Activated CD4-positive, alpha-beta T cell treated with anti-CD3 and anti-CD28 coated beads, Interleukin-2, amount 50 U/mL, for 48 hours (primary cell): ENCODE data around the gene EXOSC3.
"Not testable (repeated sequence)": the region's sequence is repeated elsewhere in the genome, so short reads cannot be mapped to it uniquely, and the experiment has no call there.

Experiments used
- DNase-seq, 2 experiments: peaks; one replicate each; pipeline ENCODE4 v3.0.0-alpha.2; 2020

Gene EXOSC3

GRCh38 chr9:37775216-37775919, 9.5 kb downstream of the EXOSC3 start:
- DNase-seq: no peak

DNA sequence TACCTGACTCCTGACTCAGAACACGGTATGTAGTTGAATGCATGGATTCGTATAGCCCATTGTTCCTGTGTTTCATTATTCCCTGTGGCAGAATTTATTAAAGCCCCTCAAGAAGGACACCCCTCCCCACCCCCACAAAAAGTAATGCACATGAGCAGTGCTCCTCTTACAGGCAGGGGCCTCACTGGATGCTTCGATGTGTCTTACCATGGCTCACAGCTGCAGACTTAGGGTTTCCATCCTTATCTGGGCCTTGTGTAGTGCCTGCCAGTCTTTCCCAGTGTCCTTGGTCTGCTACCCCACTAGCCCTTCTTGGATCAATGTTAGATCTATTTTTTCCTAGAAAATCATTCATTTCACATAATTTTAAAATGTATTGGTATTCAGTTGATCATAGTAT, 14.9 kb downstream of the EXOSC3 start:
- DNase-seq: no peak

GRCh38 chr9:37769306-37769705, 15.6 kb downstream of the EXOSC3 start:
- DNase-seq: no peak

- not testable (repeated sequence) for DNase-seq
Measured at GRCh38 chr9:37765263-37765662, 19.6 kb downstream of the EXOSC3 start.

- no peak for DNase-seq
Measured at GRCh38 chr9:37761511-37761910, 23.4 kb downstream of the EXOSC3 start.

DNA sequence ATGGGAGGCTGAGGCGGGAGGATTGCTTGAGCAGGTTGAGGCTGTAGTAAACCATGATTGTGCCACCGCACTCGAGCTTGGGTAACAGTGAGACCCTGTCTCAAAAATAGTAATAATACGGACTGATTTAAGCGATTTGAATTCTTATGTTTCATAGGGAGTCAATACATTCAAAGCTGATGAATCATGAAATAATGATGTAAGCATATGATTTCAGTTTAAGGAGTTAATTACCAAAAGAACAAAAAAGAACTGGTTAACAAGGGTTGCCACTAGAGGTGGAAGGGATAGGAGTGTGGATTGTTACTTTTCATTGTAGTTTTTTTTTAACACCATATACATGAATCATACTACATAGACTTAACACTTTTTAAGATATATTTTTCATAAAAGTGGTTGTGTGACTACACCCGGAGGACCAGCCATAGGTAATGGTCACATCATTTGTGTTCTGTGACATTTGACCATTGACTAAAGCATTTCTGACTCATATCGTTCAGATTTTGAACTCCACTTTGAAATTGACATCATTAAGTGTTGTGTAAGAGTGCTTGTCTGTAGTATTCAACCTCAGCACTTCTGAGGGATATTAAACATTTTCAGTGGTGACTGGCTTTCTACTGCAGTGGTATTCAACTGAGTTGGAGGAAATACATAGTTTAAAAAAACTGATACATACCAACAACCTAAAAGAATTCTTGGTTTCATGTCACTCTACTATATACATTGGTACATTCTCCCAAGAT, 24.3 kb downstream of the EXOSC3 start:
- DNase-seq: no peak

DNA sequence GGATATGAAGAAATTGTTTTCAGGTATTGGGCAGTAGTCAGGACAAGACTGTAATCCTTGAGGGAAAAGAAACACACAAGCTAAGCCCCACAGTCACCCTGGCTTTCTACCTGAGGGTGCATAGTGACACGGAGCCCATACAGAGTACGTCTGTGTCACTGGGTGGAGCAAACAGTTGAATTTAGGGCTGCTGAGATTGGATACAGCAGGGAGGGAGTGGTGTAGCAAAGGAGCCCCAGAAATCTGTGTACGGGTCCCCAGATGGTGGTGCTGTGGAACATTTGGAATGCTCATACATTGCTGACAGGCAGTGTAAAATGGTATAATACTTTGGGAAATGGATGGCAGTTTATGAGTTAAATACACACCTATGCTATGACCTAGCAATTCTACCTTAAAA, 26.1 kb downstream of the EXOSC3 start:
- no peak for DNase-seq

- DNase-seq: peak; percentile 77 to 81
Measured at GRCh38 chr9:37753489-37754190, 31.2 kb downstream of the EXOSC3 start, which contains the start of gene TRMT10B. TSS of gene TRMT10B (plus strand) at chr9:37753805. CDS start at chr9:37761932, 8,127 bp downstream.

DNA sequence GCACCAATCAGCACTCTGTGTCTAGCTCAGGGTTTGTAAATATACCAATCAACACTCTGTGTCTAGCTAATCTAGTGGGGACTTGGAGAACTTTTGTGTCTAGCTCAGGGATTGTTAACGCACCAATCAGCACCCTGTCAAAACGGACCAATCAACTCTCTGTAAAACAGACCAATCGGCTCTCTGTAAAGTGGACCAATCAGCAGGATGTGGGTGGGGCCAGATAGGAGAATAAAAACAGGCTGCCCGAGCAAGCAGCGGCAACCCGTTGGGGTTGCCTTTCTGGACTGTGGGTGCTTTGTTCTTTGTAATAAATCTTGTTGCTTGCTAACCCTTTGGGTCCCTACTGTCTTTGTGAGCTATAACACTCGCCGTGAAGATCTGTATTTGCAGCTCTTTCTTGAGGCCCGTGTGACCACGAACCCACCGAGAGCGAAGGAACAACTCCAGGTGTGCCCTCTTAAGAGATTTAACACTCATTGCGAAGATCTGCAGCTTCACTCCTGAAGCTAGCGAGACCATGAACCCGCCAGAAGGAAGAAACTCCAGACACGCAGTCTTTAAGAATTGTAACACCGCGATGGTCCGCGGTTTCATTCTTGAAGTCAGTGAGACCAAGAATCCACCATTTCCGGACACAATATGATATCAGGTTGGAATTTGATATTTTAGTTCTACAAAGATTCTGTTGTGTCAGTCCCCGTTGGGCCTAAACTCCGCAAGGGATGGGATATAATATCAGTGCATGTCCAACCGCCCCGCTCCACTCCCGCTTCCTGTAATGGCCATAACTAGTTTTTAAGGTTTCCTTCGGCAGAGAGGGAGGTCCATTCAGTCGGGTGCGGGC, 32.0 kb downstream of the EXOSC3 start:
- peak in 1 of 2 experiments; percentile 25 for DNase-seq

GRCh38 chr9:37752112-37752511, 32.8 kb downstream of the EXOSC3 start:
- not testable (repeated sequence) for DNase-seq

DNA sequence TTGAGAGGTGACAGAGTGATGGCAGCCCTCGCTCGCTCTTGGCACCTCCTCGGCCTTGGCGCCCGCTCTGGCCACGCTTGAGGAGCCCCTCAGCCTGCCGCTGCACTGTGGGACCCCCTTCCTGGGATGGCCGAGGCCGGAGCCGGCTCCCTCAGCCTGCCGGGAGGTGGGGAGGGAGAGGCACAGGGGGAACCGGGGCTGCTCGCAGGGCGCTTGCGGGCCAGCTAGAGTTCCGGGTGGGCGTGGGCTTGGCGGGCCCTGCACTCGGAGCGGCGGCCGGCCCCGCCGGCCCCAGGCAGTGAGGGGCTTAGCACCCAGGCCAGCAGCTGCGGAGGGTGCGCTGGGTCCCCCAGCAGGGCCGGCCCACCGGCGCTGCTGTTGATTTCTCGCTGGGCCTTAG, 33.2 kb downstream of the EXOSC3 start:
- not testable (repeated sequence) for DNase-seq

- no peak for DNase-seq
Measured at GRCh38 chr9:37751186-37751585, 33.7 kb downstream of the EXOSC3 start.

DNA sequence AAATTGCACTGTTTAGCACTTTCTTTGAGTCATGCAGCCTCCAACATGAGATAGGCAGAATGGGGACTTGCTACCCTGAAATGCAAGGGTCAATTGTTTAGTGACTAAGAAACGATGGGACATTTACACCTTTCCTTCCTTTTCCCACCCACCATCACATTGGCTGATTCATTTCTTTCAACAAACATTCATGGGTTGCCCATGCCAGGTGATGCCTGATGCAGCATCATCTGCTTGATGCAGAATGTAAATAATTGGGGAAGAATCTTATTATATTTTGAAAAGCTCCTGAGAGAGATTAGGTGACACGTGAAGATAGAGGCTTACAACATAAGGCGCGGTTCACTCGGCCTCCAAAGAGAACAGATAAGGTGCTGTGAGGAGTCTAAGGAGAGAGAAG, 35.7 kb downstream of the EXOSC3 start:
- no peak for DNase-seq

- DNase-seq: peak; percentile 58 to 70
Measured at GRCh38 chr9:37747271-37747753, 37.6 kb downstream of the EXOSC3 start.

- DNase-seq: no peak
Measured at GRCh38 chr9:37746448-37747270, 38.2 kb downstream of the EXOSC3 start.

DNA sequence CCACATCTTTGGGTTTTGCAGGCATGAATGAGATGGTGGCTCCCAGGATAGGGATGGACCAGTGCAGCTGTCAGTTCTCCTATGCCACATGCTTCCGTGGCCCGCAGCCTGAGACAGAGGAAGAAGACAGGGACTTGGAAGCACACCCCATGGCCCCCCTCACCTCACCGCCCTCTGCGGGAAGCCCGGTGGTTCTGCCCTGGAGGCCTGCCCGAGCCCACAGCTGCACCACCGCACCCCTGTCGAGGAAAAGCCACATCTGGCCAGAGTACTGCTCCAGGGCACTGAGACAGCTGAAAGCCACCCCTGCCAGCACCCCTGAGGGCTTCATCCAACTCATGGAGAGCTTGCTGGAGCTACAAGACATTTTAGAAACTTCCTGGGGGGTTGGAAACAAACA, 38.9 kb downstream of the EXOSC3 start:
- no peak for DNase-seq

GRCh38 chr9:37740631-37741328, 44.1 kb downstream of the EXOSC3 start:
- DNase-seq: no peak

- no peak for DNase-seq
Measured at GRCh38 chr9:37740128-37740527, 44.7 kb downstream of the EXOSC3 start.

DNA sequence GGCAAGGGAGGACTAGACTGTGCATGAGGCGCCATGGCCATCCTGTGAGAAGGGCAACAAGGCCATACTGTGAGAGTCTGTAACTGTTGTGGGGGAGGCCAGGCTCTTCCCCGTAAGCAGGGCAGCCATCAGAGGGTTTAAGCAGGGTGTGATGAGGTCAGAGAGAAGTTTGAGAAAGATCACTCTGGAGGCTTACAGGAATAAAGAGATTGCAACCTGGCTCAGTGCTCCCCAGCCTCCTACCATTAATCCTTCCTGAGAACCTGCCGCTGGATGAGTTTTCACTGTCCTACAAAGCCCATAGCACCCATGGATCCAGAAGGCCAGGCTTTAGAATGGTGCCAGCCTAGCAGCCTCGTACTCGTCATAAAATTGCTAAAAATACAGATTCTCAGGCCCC, 45.6 kb downstream of the EXOSC3 start:
- DNase-seq: no peak

- no peak for DNase-seq
Measured at GRCh38 chr9:37732952-37733351, 51.9 kb downstream of the EXOSC3 start.
